ENCODE data around the gene ELMO1.

Gene ELMO1, protein sequence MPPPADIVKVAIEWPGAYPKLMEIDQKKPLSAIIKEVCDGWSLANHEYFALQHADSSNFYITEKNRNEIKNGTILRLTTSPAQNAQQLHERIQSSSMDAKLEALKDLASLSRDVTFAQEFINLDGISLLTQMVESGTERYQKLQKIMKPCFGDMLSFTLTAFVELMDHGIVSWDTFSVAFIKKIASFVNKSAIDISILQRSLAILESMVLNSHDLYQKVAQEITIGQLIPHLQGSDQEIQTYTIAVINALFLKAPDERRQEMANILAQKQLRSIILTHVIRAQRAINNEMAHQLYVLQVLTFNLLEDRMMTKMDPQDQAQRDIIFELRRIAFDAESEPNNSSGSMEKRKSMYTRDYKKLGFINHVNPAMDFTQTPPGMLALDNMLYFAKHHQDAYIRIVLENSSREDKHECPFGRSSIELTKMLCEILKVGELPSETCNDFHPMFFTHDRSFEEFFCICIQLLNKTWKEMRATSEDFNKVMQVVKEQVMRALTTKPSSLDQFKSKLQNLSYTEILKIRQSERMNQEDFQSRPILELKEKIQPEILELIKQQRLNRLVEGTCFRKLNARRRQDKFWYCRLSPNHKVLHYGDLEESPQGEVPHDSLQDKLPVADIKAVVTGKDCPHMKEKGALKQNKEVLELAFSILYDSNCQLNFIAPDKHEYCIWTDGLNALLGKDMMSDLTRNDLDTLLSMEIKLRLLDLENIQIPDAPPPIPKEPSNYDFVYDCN

GRCh38 chr7:37448636-37449361 is at the start of gene ELMO1:
Gene ELMO1, minus strand, starts transcription at chr7:37448864. Its CDS starts 106,174 bp downstream, at chr7:37342690.
- peak; percentile 85 for DNase-seq

- no peak for DNase-seq
These were observed 48.9 kb upstream of the ELMO1 start for GRCh38 chr7:37497576-37497975.

DNA sequence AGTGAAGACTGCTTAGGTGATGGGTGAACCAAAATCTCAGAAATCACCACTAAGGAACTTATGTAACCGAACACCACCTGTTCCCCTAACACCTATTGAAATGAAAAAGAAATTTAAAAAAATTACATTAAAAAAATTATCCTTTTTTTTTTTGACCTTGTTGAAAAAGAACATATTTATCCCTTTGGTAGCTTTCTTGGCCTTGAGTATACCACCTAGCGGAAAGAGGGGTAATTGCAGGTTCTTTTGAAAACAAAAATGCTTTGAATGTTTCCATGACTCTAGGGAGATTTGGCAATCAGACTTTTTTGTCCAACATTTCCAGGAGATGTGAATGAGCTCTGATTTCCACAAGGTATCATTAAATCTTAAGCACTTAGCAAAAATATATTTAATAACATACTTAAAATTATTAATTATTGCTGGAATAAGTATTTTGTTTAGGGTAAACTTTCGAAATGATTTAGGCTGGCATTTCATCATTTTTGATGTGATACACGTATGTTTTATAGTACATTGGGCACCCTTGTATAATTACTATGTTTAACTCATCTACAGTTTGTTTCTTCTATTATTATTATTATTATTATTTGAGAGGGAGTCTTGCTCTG is 47.0 kb upstream of the ELMO1 start:
- no peak for DNase-seq

- no peak for DNase-seq
These were observed 46.3 kb upstream of the ELMO1 start for GRCh38 chr7:37494926-37495325.

- no peak for DNase-seq
These were observed 45.1 kb upstream of the ELMO1 start for GRCh38 chr7:37493810-37494209.

GRCh38 chr7:37493123-37493522 is 44.5 kb upstream of the ELMO1 start:
- DNase-seq: no peak

GRCh38 chr7:37491919-37492694 is 43.4 kb upstream of the ELMO1 start:
- no peak for DNase-seq

DNA sequence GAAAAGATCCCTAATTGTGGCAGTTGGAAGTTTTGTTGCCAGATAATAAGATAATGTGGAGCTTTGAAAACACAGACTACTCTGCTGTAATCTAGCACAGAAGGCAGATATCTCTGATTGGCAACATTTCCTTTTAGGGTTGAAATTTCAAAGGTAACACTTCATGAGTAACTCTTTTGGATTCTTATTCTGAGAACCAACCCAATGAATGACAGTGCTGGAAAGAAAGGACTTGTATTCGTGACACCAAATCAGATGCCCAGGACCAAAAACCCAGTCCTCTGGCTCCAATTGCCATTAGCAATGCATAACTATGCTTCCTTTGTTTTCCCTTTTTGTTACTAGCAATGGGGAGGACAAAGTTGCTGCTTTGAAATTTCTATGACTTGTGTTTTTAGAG is 41.0 kb upstream of the ELMO1 start:
- no peak for DNase-seq

DNA sequence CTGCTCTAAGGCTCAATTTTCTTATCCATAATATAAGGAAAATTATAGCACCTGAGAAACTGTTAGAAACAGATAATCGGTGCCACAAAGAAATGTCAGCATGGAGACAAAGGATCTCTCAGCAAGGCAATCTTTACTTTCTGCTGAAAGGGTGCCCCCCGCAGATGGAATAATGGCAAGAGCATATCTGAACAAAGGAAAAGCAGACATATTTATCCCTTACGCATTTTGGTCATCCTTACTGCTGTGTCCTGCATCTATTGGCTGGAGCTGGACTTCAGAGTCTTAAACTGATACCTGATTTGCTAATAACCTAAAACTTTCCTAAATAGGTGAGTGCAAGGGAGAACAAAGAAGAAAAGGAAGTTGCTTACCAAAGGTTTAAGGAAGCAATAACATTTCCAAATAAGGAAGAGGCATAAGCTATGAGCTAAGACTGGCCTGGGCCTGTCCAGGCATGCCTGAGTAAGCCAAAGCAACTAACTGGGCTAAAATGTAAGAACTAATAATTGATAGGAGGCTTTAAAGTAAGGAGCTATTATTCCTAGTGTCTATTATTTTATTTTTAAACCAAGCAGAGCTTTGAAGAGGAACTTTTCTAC is 39.6 kb upstream of the ELMO1 start:
- DNase-seq: no peak

DNA sequence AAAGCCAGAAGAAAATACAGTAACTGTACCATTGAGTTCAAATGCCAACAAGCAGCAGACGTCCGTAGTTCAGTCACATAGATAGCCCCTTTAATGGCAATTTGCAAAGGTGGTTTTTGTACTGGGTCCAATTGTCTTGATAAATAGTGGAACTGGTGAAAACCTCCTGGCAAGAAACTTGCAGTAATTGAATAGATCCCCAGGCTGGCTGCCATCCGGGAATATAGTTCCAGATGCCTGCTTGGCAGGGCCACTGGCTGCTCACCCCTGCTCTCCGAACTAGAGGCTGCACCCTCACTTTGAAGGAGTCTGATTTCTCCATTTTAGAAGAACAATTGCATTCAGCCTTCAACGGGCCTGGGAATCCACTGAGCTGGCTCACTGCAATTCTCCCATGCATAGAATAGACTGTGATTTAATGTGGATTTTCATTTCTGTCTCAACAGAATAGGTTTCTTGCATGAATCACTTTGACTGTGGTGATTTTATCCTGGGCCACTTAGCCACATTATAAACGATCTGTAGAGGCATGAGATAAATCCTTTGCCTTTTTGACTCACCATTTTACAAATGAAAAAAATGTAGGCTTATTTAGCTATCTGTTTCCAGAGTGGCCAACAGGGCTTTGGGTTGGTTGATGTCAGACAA is 35.9 kb upstream of the ELMO1 start:
- DNase-seq: no peak

GRCh38 chr7:37483627-37484026 is 35.0 kb upstream of the ELMO1 start:
- no peak for DNase-seq

GRCh38 chr7:37482953-37483352 is 34.3 kb upstream of the ELMO1 start:
- DNase-seq: no peak

GRCh38 chr7:37482505-37482904 is 33.8 kb upstream of the ELMO1 start:
- DNase-seq: no peak

- DNase-seq: no peak
These were observed 33.1 kb upstream of the ELMO1 start for GRCh38 chr7:37481722-37482288.

DNA sequence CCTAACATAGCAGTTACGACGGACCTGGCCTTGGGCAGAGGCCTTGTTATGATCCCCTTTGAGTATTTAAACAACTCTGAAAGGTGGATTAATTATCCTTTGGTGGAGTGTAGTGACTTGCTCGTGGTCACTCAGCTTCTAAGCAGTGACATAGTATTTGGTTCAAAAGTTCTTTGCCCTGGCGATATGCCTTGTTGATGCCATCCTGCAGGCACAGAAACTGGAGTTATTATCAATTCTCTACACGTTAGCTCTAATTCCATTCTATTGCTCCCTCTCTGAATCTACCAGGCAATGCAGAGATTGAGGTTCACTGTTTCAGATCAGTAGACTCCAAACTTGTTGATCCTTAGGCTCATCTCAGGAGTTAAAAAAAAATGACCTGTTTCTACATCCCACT is 32.5 kb upstream of the ELMO1 start:
- no peak for DNase-seq

DNA sequence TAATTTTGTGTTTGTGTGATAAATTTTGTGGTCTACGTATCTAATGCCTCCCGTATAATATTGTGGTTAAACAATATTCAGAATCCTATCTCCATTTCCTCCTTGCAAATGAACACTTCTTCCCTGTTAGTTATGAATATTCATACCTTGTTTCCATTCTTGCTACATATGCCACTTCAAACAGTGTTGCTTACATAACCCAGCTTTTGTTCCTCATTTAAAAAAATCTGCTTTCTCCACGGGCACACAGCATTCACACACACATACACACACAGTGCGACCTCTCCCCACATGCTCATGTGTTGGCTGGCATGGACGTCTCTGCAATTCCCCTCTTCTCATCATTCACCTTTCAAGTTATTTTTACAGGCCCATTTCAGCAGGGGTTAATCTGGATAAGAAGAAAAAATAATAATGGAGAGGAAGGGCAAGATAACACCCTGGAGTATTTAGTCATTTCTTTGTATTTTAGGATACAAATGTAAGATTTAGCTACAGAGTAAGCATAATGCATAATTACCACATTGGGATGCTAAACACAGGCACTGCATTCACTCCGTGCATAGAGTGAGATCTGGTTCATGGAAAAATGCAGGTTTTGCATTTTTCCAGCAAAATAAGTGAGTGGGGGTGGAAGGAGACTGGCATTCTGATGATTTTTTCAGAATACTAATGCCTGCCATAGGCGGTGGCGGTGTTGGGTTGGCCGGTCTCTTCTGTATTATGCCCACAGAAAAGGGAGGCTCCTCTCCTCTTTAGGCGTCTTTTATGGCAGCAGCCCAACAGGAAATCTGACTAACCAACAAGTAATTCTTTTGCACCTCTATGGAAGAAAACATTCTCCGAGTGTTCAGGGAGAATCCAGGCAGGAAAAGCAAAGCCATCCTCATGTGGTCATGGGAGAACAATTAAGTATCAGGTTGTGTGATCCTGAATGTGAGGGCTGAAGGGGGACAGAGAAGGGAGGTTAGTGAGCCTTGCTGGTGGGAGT is 31.7 kb upstream of the ELMO1 start:
- DNase-seq: no peak

DNA sequence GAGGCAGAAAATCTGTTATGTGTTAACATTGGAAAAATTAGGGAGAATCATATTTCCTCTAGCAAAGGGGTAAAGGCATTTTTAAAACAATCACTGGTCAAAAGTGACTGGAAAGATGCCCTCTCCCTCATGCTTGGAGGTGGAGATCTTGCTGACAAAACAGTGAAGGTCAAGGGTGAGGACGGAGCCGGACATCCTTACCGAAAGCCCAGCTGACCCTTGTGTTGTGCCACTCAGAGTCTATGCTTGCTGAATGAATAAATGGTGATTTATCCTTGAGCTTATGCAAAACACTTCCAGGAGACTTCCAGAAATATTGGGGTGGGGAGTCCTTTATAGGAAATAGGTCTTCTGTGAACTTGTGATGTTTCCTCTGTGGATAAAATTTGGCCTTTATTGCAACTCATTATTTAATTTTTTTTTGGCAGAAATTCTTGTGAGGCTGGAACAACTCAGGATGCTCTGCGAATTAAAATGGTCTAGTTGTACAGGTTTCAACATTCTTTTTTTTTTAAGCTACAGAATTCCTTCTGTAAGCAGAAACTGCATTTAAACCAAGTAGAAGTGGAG is 28.3 kb upstream of the ELMO1 start:
- DNase-seq: no peak

DNA sequence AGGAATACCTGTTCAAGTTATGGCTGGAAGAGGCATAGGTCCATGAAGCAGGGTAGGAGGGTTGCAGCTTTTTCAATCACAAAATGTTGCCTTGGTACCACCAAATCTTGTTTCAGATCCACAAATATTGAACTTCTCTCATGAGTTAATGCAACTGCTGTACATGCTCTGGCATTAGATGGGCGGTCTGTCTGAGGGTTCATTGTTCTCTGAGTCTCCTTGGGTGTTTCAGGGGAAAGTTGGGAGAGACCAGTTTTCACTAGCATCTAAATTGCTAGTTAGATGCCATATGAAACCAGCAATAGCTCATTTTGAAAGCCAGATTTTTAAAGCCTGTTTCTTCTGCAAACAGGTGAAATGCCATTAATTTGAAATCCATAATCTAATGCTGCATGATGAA is 27.8 kb upstream of the ELMO1 start:
- no peak for DNase-seq

DNA sequence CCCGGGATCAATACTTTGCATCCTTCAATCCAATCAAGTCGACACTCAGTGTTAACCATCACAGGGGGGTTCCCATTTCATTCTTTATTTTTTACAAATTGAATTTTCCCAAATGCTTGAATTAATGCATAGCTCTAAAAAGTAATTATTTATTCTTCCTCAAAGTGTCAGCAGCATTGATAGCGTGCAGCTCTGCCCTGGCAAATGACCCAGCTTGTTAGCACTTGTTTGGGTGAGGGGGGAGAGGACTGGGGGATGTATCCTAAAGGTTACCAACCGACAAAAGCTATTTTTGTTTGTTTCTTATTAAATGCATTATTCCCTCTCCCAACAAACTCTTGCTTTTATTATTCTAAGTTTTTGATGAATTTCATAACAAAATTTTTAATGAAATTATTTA is 27.0 kb upstream of the ELMO1 start:
- no peak for DNase-seq
